NCI-H2227 (cell line): ENCODE results near the gene DOK7.

Source experiments
- DNase-seq: peaks from one replicate; lab custom pipeline; 2025; ENCODE audit not compliant: unreplicated experiment; lab: John Stamatoyannopoulos, UW

The DOK7 gene

DNA sequence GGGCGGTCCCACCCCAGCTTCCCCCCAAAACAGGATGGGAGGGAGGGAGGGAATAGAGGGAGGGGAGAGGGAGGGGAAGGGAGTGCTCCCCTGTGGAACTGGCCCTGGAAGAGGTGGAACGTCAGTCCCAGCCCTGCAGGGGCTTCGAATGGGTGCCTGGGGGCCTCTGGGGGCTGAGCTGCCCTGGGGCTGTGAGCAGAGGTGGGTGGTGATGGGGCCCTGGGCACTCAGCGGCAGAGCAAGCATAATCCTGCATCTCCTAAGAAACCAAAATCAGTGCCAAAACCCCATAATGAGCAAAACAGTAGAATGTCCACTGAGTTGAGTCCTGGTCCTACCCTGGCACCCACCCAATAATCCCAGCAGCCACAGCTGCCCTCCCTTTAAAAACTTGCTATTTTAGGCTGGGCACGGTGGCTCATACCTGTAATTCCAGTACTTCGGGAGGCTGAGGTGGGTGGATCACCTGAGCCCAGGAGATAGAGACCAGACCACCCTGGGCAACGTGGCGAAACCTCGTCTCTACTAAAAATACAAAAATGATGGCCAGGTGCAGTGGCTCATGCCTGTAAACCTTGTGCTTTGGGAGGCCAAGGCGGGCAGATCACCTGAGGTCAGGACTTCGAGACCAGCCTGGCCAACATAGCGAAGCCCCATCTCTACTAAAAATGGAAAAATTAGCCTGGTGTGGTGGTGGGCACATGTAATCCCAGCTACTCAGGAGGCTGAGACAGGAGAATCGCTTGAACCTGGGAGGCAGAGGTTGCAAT, 11.1 kb downstream of the DOK7 start:
- no peak for DNase-seq

DNA sequence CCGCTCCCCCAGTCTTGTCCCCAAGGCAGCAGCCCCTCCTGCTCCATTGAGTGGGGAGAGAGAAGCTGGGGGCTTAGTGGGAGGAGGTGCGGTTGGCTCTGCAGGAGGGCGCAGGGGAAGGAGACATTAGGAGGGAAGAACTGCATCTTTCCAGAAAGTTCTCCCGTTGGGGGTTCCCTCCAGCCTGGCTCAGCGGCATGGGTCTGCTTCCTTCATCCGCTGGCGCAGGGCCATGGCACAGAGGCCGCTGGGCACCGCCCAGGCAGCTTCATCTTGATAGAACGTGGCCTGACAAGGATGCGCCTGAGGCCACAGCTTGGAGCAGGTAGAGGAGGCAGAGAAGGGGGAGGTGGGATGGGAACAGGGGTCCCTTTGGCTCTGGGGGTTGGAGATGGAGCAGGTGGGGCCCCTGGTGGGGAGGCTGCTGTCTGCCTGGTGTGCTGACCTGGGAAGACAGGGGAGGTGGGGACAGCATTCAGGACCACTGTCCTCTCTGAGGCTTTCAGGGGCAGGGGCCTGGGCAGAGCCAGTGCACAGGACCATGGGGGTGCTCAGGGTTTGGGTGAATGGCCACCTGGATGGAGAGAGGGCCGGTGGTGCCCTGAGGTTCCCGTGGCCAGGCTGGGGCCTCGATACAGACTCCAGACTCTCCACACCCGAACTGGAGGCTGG, 12.1 kb downstream of the DOK7 start:
- DNase-seq: no peak

GRCh38 chr4:3475713-3476260, 12.7 kb downstream of the DOK7 start:
- no peak for DNase-seq

GRCh38 chr4:3476341-3476747, 13.2 kb downstream of the DOK7 start:
- no peak for DNase-seq

- no peak for DNase-seq
These were observed 14.0 kb downstream of the DOK7 start for GRCh38 chr4:3476936-3477749.

DNA sequence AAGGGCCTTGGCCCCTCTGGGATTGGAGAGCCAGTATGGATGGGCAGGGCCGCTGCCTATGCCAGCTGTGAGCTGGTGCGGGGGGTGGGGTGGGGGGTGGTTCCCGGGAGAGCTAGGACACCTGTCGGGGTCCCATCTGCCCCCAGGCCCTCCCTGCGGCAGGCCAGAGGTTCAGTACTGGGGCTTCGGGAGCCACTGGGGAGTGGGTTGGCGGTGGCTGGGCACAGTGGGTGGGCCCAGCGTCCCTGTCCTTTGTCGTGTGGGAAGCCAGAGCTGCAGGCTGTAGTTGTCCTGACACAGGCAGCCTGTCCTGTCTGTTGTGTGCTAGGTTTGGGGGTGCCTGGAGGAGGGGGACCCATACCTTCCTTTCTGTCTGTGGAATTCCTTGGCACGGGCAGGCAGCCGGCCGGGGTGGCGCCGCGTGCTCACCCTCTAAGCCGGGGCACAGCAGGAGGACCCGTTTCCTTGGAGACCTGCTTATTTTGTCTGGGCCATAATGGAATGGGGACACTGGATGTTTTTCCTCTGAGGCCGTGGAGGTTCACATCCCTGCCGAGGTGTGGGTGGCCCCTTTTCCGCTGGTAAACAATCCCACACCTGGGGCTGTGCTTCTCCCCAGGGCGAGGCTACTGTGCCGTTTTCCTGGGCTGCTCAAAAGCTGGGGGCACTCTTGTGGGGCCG, 14.8 kb downstream of the DOK7 start:
- DNase-seq: peak; percentile 6

- DNase-seq: no peak
These were observed 15.6 kb downstream of the DOK7 start for GRCh38 chr4:3478446-3479357.

DNA sequence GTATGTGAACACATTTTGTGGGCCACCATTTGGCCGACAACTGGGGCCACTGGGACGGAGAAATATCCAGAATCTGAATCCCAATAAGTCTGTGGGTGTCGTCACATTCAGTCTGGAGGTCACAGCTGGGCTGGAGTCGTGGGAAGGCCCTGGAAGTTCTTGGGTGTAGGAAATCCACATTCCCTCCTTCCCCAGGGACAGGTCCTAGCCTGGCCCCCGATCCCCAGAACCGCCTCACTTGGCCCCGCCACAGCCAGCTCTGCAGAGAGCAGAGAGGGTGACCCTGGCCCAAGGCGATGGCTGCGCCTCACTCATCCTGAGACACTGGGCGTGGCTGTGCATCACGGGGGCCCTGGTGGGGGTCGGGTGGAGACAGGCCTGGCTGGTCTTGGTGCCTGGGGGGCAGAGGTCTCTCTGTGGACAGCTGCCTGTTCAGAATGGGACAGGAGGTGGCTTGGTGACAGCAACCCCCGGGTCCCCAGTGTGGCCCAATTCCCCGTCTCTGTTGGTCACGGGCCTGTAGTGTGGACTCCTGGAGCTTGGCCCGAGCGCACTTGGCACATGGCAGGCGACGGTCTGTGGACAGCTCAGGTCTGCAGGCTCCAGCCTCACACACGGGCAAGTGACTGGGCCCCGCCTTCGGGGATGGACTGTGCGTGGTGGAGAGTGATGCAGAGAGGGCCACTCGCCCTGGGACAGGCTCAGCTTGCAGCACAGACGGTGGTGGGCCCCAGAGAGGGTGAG, 16.4 kb downstream of the DOK7 start:
- no peak for DNase-seq

- DNase-seq: peak; percentile 72
These were observed 17.5 kb downstream of the DOK7 start for GRCh38 chr4:3480528-3481112.

- DNase-seq: no peak
These were observed 18.0 kb downstream of the DOK7 start for GRCh38 chr4:3481113-3481531.

DNA sequence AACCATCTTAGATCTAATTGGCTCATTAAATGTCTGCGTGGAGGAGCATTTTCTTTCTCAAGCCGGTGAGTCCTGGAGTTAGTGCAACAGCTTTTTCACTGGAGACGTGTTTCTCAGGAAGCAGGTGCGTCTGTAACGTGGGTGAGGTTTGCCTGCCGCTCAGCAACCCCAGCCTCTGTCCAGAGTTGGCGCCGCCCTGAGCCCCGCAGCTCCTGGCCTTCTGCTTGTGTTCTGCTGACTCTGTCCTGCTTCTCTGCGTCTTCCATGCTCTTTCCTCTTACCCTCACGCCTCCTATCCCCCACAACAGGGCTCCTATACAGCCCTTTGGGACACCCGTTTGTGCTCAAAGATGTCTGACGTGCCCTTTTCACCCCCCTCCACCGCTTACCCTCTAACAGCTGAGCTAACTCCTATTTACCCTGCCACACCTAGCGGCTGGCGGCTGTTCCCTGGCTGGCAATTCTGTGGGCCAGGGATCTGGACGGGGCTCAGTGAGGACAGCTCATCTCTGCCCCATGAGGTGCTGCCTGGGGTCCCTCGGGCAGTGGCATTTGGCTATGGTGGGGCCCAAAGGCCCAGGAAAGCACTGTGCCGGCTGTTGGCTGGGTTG, 18.8 kb downstream of the DOK7 start:
- no peak for DNase-seq

GRCh38 chr4:3482707-3483106, 19.6 kb downstream of the DOK7 start:
- no peak for DNase-seq

DNA sequence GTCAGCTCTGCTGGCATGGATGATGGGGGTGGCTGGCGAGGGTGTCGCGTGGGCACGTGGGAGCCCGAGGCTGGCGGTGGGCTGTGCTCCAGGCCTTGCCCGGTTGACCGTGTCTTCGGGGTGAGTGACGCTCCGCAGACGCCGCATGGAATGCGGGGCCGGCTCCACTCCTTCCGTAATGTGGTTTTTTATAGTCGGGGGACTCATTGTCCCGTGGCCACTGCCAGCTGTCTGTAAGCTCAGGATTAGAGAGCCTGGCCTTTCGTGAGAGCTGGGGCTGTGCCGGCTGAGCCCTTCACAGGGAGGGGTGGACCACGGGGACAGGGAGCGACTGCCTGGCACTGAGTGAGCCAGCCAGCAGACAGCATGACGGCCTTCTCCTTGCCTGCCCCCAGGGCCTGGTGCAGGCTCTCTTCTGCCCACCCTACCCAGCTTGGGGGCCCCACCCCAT, 20.4 kb downstream of the DOK7 start:
- DNase-seq: no peak

DNA sequence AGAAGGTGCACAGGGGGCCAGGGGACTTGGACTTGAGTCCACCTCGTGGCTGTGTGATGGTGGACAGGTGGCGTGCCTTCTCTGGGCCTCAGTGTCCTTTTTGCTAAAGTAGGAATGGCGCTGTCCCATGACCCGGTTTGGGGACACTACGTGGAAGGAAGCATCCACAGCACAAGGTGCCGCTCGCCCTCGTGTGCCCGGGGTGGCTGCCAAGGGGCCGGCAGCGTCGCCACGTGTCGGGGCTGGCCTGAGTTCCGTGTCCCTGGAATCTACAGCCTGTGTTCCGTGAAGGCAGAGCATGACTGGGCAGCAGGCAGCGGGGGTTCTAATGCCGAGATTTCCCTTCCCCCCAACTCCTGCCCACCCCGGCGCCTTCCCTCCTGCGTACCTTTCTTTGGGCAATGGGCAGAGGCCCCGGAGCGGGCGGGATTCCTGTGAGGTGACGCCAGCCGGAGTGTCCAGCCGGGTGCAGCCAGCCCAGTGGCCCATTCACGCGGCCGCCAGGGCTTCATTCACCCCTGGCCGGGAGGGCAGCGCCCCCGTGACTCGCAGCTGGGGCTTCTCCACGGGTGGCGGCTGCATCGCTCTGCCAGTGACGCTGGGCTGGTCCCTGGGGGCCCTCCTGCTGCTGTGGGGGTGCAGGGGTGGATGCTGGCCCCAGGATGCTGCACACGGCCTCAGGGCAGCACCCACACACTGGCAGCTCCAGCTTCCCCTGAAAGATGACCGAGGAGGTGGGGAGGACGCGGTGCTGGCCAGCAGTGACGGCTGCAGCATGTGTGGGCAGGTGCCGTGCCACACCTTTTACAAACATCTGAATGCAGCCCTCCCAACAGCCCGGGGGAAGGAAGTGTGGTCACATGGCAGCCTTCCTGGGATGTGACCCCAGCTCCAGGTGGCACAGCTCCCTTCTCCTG, 21.2 kb downstream of the DOK7 start:
- DNase-seq: no peak

DNA sequence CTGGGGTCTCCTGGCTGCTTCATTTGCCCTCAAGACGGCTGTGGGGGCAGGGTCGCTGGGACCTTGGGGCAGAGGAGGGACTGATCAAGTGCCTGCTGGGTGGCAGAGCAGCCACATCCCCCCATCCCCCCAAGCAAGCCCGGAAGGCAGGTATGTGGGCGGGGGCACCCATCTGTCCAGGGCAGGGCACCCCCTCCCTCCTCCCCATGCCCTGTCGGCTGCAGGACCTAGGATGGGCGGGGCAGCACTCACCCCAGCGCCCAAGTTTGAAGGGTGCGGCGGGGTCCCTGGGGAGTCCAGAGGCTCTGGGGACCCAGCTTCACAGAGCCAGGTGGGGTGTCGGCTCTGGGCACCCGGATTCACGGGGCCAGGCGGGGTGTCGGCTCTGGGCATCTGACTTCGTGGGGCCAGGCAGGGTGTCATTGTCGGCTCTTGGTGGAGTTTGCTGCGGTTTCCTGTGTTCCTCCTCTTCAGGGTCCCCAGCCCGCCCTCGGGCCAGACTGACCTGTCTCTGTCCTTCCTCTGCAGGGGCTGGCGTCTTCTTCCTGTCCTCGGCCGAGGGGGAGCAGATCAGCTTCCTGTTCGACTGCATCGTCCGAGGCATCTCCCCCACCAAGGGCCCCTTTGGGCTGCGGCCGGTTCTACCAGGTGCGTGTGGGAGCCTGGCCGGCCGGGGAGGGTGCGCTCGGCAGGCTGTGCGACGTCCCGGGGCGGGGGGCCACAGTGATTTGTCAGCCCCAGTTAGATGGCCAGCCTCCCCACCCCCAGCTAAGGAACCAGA, 22.1 kb downstream of the DOK7 start:
- no peak for DNase-seq

- no peak for DNase-seq
These were observed 22.9 kb downstream of the DOK7 start for GRCh38 chr4:3485886-3486540.
